Left ventricle myocardium inferior (tissue), 1 donor: ENCODE results near the gene MAP3K4. TPM values are rescaled to one million over a fixed set of nuclear protein-coding genes. Genes with fewer than 3 reads are reported as not detected.

ENCODE experiments used
- DNase-seq: peaks from one replicate; pipeline ENCODE4 v3.0.0-alpha.2; 2020
- H3K27ac ChIP-seq: fragments of 200-600 bp; replicated peaks from 2 replicates; pipeline ENCODE4 v1.8.0; 2021
- H3K27me3 ChIP-seq: fragments of 200-600 bp; 2 replicates; pipeline ENCODE4 v1.8.0; 2021; ENCODE audit warnings: low read depth
- H3K36me3 ChIP-seq: fragments of 200-600 bp; 2 replicates; pipeline ENCODE4 v1.8.0; 2021
- H3K4me1 ChIP-seq: fragments of 200-600 bp; 2 replicates; pipeline ENCODE4 v1.8.0; 2021
- H3K4me3 ChIP-seq: fragments of 200-600 bp; 2 replicates; pipeline ENCODE4 v1.8.0; 2021; ENCODE audit warnings: mild to moderate bottlenecking, moderate library complexity
- H3K9me3 ChIP-seq: fragments of 200-600 bp; replicated peaks from 2 replicates; pipeline ENCODE4 v1.8.0; 2021
- CTCF ChIP-seq: fragments of 200-600 bp; IDR thresholded peaks from 2 replicates; pipeline ENCODE4 v1.8.0; 2021; ENCODE audit warnings: antibody characterized with exemption, mild to moderate bottlenecking, borderline replicate concordance
- intact Hi-C: fragments of 100-400 bp; cut with micrococcal nuclease; formaldehyde crosslinking; loops from one replicate; pipeline ENCODE4 v1.11.0; 2022
- total RNA-seq: library from RNA; stranded (reverse); fragmentation: NEBNext Ultra II Directional; extraction: Animal tissue kit (Norgen Biotek cat#: 25700); gene quantifications from one replicate; pipeline ENCODE4 v1.2.1, GENCODE V29; 2021
- donor health status: DM: no; HTN: yes; CAD: no; lungs with severe emphysema.

MAP3K4 gene
- total RNA-seq, 1 donor from 2014 or later: 37.1 TPM

GRCh38 chr6:161141173-161141572 is 149.6 kb downstream of the MAP3K4 start:
- Histone ChIP-seq H3K9me3 (no peaks in the 10 kb centered on the region), H3K27ac (no peak overlapping the region), H3K36me3 (peaks cover 19% of the 10 kb centered on the region), H3K4me3 (no peak overlapping the region), H3K4me1 (peaks cover 6% of the 10 kb centered on the region), H3K27me3 (no peaks in the 10 kb centered on the region)
- no peak for DNase-seq
- no peak for TF ChIP-seq CTCF
- intact Hi-C loops: no loop called here

- H3K27ac ChIP-seq: no peak overlapping the region
- H3K4me1 ChIP-seq: peaks cover 6% of the 10 kb centered on the region
- DNase-seq: no peak
- no peak for TF ChIP-seq CTCF
- intact Hi-C loops: no loop called here
- H3K9me3 ChIP-seq: no peaks in the 10 kb centered on the region
- H3K27me3 ChIP-seq: no peaks in the 10 kb centered on the region
- H3K36me3 ChIP-seq: peaks cover 9% of the 10 kb centered on the region
- no peak overlapping the region for H3K4me3 ChIP-seq
These were observed 151.4 kb downstream of the MAP3K4 start for GRCh38 chr6:161142957-161143296.

GRCh38 chr6:161143663-161144430 is 152.3 kb downstream of the MAP3K4 start:
- DNase-seq: no peak
- peaks cover 9% of the 10 kb centered on the region for H3K36me3 ChIP-seq
- no peak overlapping the region for H3K27ac ChIP-seq
- no peak for TF ChIP-seq CTCF
- no peaks in the 10 kb centered on the region for H3K9me3 ChIP-seq
- no peak overlapping the region for H3K4me3 ChIP-seq
- intact Hi-C loops: no loop called here
- H3K4me1 ChIP-seq: peaks cover 6% of the 10 kb centered on the region
- no peaks in the 10 kb centered on the region for H3K27me3 ChIP-seq

- no peak overlapping the region for H3K4me3 ChIP-seq
- H3K27me3 ChIP-seq: no peaks in the 10 kb centered on the region
- H3K36me3 ChIP-seq: peaks cover 6% of the 10 kb centered on the region
- peaks cover 7% of the 10 kb centered on the region for H3K4me1 ChIP-seq
- H3K9me3 ChIP-seq: no peaks in the 10 kb centered on the region
- no peak for TF ChIP-seq CTCF
- no peak overlapping the region for H3K27ac ChIP-seq
- intact Hi-C loops: no loop called here
- no peak for DNase-seq
These were observed 158.6 kb downstream of the MAP3K4 start for GRCh38 chr6:161150136-161150535.

GRCh38 chr6:161150566-161150965 is 159.0 kb downstream of the MAP3K4 start:
- Histone ChIP-seq H3K9me3 (no peaks in the 10 kb centered on the region), H3K4me1 (peaks cover 7% of the 10 kb centered on the region), H3K27ac (no peak overlapping the region), H3K4me3 (no peak overlapping the region), H3K36me3 (peaks cover 6% of the 10 kb centered on the region), H3K27me3 (no peaks in the 10 kb centered on the region)
- DNase-seq: no peak
- TF ChIP-seq CTCF: no peak
- intact Hi-C loops: no loop called here
